OCI-LY1 (cell line): ENCODE results near the gene TBC1D10A.

Experiments used
- H2AFZ ChIP-seq: fragments of 200-600 bp; sonication (generic), shearing (Covaris generic); 2 replicates; pipeline ENCODE4 v1.6.0; 2014; ENCODE audit warnings: antibody characterized with exemption, mild to moderate bottlenecking, low read length
- H3F3A ChIP-seq: fragments of 200-600 bp; sonication (generic), shearing (Covaris generic); 2 replicates; pipeline ENCODE4 v1.6.0; 2014; ENCODE audit warnings: mild to moderate bottlenecking, antibody characterized with exemption, low read length, moderate library complexity; ENCODE audit not compliant: insufficient read depth
- H3K27ac ChIP-seq: fragments of 200-600 bp; sonication (generic); 2 replicates; pipeline ENCODE4 v1.5.1; 2014; ENCODE audit warnings: low read length, mixed run types, mild to moderate bottlenecking, low read depth; ENCODE audit not compliant: poor library complexity, severe bottlenecking
- H3K27me3 ChIP-seq: fragments of 200-600 bp; sonication (generic); 2 replicates; pipeline ENCODE4 v1.6.0; 2014; ENCODE audit warnings: antibody characterized with exemption, mild to moderate bottlenecking, low read length, moderate library complexity; ENCODE audit not compliant: insufficient read depth
- H3K36me3 ChIP-seq: fragments of 200-600 bp; sonication (generic); 2 replicates; pipeline ENCODE4 v1.6.1; 2014; ENCODE audit warnings: mild to moderate bottlenecking, antibody characterized with exemption, low read length, moderate library complexity, mixed read lengths; ENCODE audit not compliant: insufficient read depth
- H3K4me1 ChIP-seq: fragments of 200-600 bp; sonication (generic); 2 replicates; pipeline ENCODE4 v1.5.1; 2014; ENCODE audit warnings: mild to moderate bottlenecking, low read length, moderate library complexity; ENCODE audit not compliant: insufficient read depth, severe bottlenecking
- H3K4me2 ChIP-seq: fragments of 200-600 bp; sonication (generic), shearing (Covaris generic); 2 replicates; pipeline ENCODE4 v1.6.1; 2014; ENCODE audit warnings: low read length
- H3K4me3 ChIP-seq: fragments of 200-600 bp; sonication (generic); 2 replicates; pipeline ENCODE4 v1.5.1; 2014; ENCODE audit warnings: low read length, low read depth, mild to moderate bottlenecking, mixed read lengths; ENCODE audit not compliant: poor library complexity, severe bottlenecking
- H3K79me2 ChIP-seq: fragments of 200-600 bp; shearing (Covaris generic); 2 replicates; pipeline ENCODE4 v1.6.1; 2016; ENCODE audit warnings: mixed run types, low read length, mixed read lengths; ENCODE audit not compliant: insufficient read depth
- H3K9ac ChIP-seq: fragments of 200-600 bp; sonication (generic), shearing (Covaris generic); 2 replicates; pipeline ENCODE4 v1.6.1; 2014; ENCODE audit warnings: mild to moderate bottlenecking, low read length, mixed read lengths
- H3K9me2 ChIP-seq: fragments of 200-600 bp; sonication (generic), shearing (Covaris generic); 2 replicates; pipeline ENCODE4 v1.6.1; 2014; ENCODE audit warnings: low read depth, mild to moderate bottlenecking, low read length, mixed read lengths
- H3K9me3 ChIP-seq: fragments of 200-600 bp; shearing (Covaris generic); 2 replicates; pipeline ENCODE4 v1.6.1; 2014; ENCODE audit warnings: low read length, mixed read lengths
- H4K20me1 ChIP-seq: fragments of 200-600 bp; sonication (generic), shearing (Covaris generic); 2 replicates; pipeline ENCODE4 v1.6.0; 2016; ENCODE audit warnings: mild to moderate bottlenecking, low read length; ENCODE audit not compliant: insufficient read depth
- EZH2 ChIP-seq: fragments of 200-600 bp; sonication (generic), shearing (Covaris generic); IDR thresholded peaks from 2 replicates; pipeline ENCODE4 v1.8.0; 2017; ENCODE audit warnings: borderline replicate concordance, mixed run types, mild to moderate bottlenecking, antibody characterized with exemption, low read length, moderate library complexity, mixed read lengths
- TF ChIP-seq, protein P1 (sequence below): fragments of 200-600 bp; sonication (generic), shearing (Covaris generic); IDR thresholded peaks from 2 replicates; pipeline ENCODE4 v1.5.1; 2017; ENCODE audit warnings: mild to moderate bottlenecking, antibody characterized with exemption, low read length, moderate library complexity, mixed read lengths

The TBC1D10A gene

DNA sequence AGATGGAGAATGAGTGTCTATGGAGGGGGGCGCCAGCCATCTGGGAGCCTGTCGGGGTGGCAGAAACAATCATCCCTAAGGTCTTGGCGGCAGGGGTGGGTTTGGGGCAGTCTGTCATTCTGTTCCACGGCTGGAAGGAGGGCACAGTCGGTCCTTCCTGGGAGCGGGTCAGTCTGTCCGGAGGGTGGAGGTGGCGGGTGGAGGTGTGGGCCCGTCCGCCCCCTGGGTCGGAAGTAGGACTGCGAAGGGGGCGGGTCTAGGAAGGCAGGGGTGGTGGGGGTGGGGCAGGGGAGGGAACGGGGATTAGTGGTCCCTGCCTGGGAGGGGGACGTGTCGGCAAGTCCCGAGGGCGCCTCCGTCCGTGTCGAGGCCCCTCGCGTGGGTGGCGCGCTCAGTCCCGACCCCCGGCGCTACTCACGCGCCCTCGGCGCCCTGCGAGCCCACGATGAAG, 461 bp downstream of the TBC1D10A start:
- Histone ChIP-seq H3K4me1 (peaks cover 29% of the 10 kb centered on the region), H3K9ac (peak overlapping the region; percentile 79), H3K79me2 (no peaks in the 10 kb centered on the region), H3F3A (no peaks in the 10 kb centered on the region), H3K36me3 (peaks cover 22% of the 10 kb centered on the region), H2AFZ (no peak overlapping the region), H3K27me3 (no peaks in the 10 kb centered on the region), H3K4me3 (peak overlapping the region; percentile 93), H3K27ac (no peak overlapping the region), H3K9me2 (no peaks in the 10 kb centered on the region), H4K20me1 (no peaks in the 10 kb centered on the region), H3K9me3 (no peaks in the 10 kb centered on the region), H3K4me2 (peak overlapping the region; percentile 95)
- no peak for TF ChIP-seq EZH2
- TF ChIP-seq, protein P1, sequence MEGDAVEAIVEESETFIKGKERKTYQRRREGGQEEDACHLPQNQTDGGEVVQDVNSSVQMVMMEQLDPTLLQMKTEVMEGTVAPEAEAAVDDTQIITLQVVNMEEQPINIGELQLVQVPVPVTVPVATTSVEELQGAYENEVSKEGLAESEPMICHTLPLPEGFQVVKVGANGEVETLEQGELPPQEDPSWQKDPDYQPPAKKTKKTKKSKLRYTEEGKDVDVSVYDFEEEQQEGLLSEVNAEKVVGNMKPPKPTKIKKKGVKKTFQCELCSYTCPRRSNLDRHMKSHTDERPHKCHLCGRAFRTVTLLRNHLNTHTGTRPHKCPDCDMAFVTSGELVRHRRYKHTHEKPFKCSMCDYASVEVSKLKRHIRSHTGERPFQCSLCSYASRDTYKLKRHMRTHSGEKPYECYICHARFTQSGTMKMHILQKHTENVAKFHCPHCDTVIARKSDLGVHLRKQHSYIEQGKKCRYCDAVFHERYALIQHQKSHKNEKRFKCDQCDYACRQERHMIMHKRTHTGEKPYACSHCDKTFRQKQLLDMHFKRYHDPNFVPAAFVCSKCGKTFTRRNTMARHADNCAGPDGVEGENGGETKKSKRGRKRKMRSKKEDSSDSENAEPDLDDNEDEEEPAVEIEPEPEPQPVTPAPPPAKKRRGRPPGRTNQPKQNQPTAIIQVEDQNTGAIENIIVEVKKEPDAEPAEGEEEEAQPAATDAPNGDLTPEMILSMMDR: no peak

DNA sequence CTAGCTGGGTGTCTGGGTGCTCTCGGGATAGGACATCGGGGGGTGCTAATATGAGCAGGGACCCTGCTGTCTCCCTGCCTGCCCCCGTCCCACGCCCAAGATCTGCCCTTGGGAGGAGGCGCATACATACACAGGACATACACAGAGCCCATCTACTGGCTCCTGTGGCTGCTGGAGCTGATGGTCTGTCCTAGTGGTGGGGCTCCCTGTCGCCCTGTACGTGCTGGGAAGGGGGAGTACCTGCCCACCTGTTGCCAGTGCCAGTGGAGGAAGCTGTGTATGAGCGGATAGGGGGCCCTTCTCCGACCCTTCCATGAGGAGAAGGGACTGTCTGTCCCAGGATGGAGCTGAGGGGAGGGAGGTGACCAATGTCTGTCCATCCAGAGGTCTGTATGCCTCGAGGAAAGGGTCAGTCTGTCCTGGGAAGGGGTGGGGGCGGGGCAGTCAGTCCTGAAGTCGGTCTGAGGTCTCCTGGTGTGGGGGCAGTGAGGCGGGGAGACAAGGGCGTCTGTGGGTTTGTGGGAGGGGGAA, 952 bp downstream of the TBC1D10A start:
- H3K27me3 ChIP-seq: no peaks in the 10 kb centered on the region
- H3F3A ChIP-seq: no peaks in the 10 kb centered on the region
- no peak overlapping the region for H3K27ac ChIP-seq
- no peaks in the 10 kb centered on the region for H3K9me2 ChIP-seq
- peak overlapping the region; percentile 95 for H3K4me2 ChIP-seq
- H3K9ac ChIP-seq: peak overlapping the region; percentile 79
- peaks cover 29% of the 10 kb centered on the region for H3K4me1 ChIP-seq
- H3K79me2 ChIP-seq: no peaks in the 10 kb centered on the region
- no peaks in the 10 kb centered on the region for H4K20me1 ChIP-seq
- no peak overlapping the region for H2AFZ ChIP-seq
- peaks cover 19% of the 10 kb centered on the region for H3K36me3 ChIP-seq
- TF ChIP-seq EZH2: no peak
- TF ChIP-seq, protein P1: no peak
- no peaks in the 10 kb centered on the region for H3K9me3 ChIP-seq
- H3K4me3 ChIP-seq: peak overlapping the region; percentile 93

DNA sequence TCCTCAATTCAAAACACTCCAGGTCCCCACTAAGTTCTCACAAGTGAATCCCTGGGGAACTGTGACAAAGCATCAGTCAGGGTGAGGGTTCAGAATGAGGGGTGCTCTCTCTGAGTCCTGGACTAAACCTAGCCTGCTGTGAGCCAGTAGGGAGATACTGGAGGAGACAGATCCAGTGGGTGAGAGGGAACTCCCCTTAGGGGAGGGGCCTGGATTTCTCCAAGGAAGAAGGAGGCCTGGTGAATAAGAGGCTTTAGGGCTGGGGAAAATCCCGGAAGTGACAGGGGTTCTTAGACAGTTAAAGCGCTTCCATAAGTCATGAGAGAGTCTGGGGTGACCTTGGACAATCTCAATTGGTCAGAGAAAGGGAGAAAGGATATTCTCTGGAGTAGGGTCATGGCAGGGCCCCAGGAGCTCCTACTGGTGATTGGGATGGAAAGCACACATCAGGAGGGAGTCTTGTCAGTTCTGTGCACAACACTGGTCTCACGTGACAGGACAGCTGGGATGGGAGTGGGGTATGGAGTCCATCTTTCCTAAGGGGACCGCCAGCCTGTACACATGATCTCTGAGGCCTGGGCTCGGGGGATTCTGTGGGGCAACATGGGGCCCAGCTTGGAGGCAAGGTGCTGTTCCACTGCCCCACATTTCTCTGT, 1.5 kb downstream of the TBC1D10A start:
- peaks cover 29% of the 10 kb centered on the region for H3K4me1 ChIP-seq
- H3K4me3 ChIP-seq: peak overlapping the region; percentile 93
- H3K4me2 ChIP-seq: peak overlapping the region; percentile 95
- H3K9ac ChIP-seq: peak overlapping the region; percentile 79; the same call in 1 of the 2 replicates
- H2AFZ ChIP-seq: no peak overlapping the region
- H3K36me3 ChIP-seq: peaks cover 14% of the 10 kb centered on the region; the same call in 1 of the 2 replicates
- H3K27me3 ChIP-seq: no peaks in the 10 kb centered on the region
- H3K9me2 ChIP-seq: no peaks in the 10 kb centered on the region
- TF ChIP-seq, protein P1: no peak
- no peak for TF ChIP-seq EZH2
- H4K20me1 ChIP-seq: no peaks in the 10 kb centered on the region
- H3K9me3 ChIP-seq: no peaks in the 10 kb centered on the region
- no peak overlapping the region for H3K27ac ChIP-seq
- H3K79me2 ChIP-seq: no peaks in the 10 kb centered on the region
- no peaks in the 10 kb centered on the region for H3F3A ChIP-seq
